ENCODE measurements around the gene FDX2.

DNA sequence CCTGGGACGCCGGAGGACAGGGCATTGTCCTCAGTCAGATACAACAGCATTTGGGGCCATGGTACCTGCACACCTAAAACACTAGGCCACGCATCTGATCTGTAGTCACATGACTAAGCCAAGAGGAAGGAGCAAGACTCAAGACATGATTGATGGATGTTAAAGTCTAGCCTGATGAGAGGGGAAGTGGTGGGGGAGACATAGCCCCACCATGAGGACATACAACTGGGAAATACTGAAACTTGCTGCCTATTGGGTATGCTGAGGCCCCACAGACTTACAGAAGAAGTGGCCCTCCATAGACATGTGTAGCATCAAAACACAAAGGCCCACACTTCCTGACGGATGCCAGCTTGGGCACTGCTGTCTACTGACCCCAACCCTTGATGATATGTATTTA lies 30.4 kb downstream of the FDX2 start:
- TF ChIP-seq, protein P1, sequence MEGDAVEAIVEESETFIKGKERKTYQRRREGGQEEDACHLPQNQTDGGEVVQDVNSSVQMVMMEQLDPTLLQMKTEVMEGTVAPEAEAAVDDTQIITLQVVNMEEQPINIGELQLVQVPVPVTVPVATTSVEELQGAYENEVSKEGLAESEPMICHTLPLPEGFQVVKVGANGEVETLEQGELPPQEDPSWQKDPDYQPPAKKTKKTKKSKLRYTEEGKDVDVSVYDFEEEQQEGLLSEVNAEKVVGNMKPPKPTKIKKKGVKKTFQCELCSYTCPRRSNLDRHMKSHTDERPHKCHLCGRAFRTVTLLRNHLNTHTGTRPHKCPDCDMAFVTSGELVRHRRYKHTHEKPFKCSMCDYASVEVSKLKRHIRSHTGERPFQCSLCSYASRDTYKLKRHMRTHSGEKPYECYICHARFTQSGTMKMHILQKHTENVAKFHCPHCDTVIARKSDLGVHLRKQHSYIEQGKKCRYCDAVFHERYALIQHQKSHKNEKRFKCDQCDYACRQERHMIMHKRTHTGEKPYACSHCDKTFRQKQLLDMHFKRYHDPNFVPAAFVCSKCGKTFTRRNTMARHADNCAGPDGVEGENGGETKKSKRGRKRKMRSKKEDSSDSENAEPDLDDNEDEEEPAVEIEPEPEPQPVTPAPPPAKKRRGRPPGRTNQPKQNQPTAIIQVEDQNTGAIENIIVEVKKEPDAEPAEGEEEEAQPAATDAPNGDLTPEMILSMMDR (IDR thresholded peaks at IDR 0.05; ENCODE audit: poor library complexity), result no peak
- TF ChIP-seq EZH2phosphoT487 (IDR thresholded peaks at IDR 0.05; ENCODE audit: low read depth, severe bottlenecking, unreplicated experiment), result no peak
